K562 (cell line): ENCODE data around the gene CARM1. TPM values are rescaled to one million over a fixed set of nuclear protein-coding genes. Genes with fewer than 3 reads are reported as not detected.

Experiments
- ATAC-seq: fragments of 200-7000 bp; cut with Tn5 transposase; 3 replicates; pipeline ENCODE4 v1.9.1; 2020; ENCODE audit warnings: moderate library complexity
- BruUV-seq: library from RNA; stranded (reverse); fragments of 400-500 nt; replicated peaks from 2 replicates; lab custom pipeline; 2021; lab: Mats Ljungman, UMichigan
- CTCF ChIA-PET: fragments of 300-600 bp; formaldehyde crosslinking; extraction: SDS; loops from one replicate; lab custom pipeline; 2021; ENCODE audit warnings: low intra/inter-chr PET ratio; lab: Yijun Ruan, JAX
- POLR2A ChIA-PET: fragments of 300-600, 350-650 bp; sonication (Branson Sonifier 250); formaldehyde crosslinking; extraction: SDS; loops from one replicate; lab custom pipeline; 2021; ENCODE audit warnings: antibody characterized with exemption, inconsistent platforms; lab: Yijun Ruan, JAX
- DNase-seq, 4 experiments: peaks; one replicate each; pipeline versions ENCODE4 v3.0.0 to v3.0.0-alpha.2; 2011 to 2018; ENCODE audit warnings: low spot score in 3 of 4, mixed read lengths in 3 of 4; ENCODE audit errors: extremely low read depth in 1 of 4
- FAIRE-seq: peaks from 2 replicates; lab custom pipeline; 2011; peaks lifted over from hg19 to GRCh38; lab: Jason Lieb, UNC
- H2AFZ ChIP-seq: 2 replicates; pipeline ENCODE4 v1.6.0; 2011; ENCODE audit warnings: low read depth, low read length, control low read depth, inconsistent platforms
- H3K27ac ChIP-seq: fragments of 200-600 bp; 3 replicates; pipeline ENCODE4 v1.8.0; 2011; ENCODE audit warnings: low read depth, mild to moderate bottlenecking, control low read depth, inconsistent platforms, low read length, moderate library complexity, mixed read lengths; ENCODE audit errors: extremely low read depth
- H3K27me3 ChIP-seq, 2 experiments: fragments of 300-600 bp in 1 of 2; 2 replicates in 1 of 2; 3 replicates in 1 of 2; pipeline versions ENCODE4 v1.6.0 to v1.8.0; 2011; ENCODE audit warnings: inconsistent platforms in 2 of 2, low read length in 2 of 2, mild to moderate bottlenecking in 1 of 2, mixed read lengths in 1 of 2, moderate library complexity in 1 of 2; ENCODE audit not compliant: control insufficient read depth in 2 of 2, insufficient read depth in 2 of 2
- H3K36me3 ChIP-seq: fragments of 300-600 bp; 3 replicates; pipeline ENCODE4 v1.8.0; 2011; ENCODE audit warnings: mild to moderate bottlenecking, low read length, inconsistent platforms; ENCODE audit not compliant: control insufficient read depth, insufficient read depth
- H3K4me1 ChIP-seq, 2 experiments: fragments of 200-600 bp in 1 of 2; replicated peaks in 1 of 2; 2 replicates in 1 of 2; 3 replicates in 1 of 2; pipeline versions ENCODE4 v1.5.1 to v1.8.0; 2011; ENCODE audit warnings: inconsistent platforms in 2 of 2, low read length in 2 of 2, mild to moderate bottlenecking in 1 of 2, mixed read lengths in 1 of 2, moderate library complexity in 1 of 2; ENCODE audit not compliant: control insufficient read depth in 2 of 2, insufficient read depth in 2 of 2
- H3K4me2 ChIP-seq: 2 replicates; pipeline ENCODE4 v1.6.1; 2011; ENCODE audit warnings: low read length, control low read depth, inconsistent platforms, mixed read lengths; ENCODE audit not compliant: insufficient read depth
- H3K4me3 ChIP-seq: fragments of 200-600 bp; sonication (generic), shearing (Covaris generic); 2 replicates; pipeline ENCODE4 v1.5.1; 2016; ENCODE audit warnings: control low read depth, inconsistent platforms
- H3K79me2 ChIP-seq: fragments of 200-600 bp; 3 replicates; pipeline ENCODE4 v1.8.0; 2011; ENCODE audit warnings: low read length, inconsistent platforms; ENCODE audit not compliant: control insufficient read depth, insufficient read depth
- H3K9ac ChIP-seq, 2 experiments: 2 replicates each; pipeline versions ENCODE4 v1.6.0 to v1.6.1; 2011; ENCODE audit warnings: low read depth in 2 of 2, low read length in 2 of 2, control low read depth in 1 of 2, inconsistent platforms in 1 of 2, mild to moderate bottlenecking in 1 of 2, mixed read lengths in 1 of 2; ENCODE audit not compliant: insufficient read depth in 1 of 2
- H3K9me1 ChIP-seq: one replicate; pipeline ENCODE4 v1.6.0; 2011; ENCODE audit warnings: inconsistent platforms, mild to moderate bottlenecking, low read length, moderate library complexity; ENCODE audit not compliant: control insufficient read depth, insufficient read depth
- H3K9me3 ChIP-seq: replicated peaks from 2 replicates; pipeline ENCODE4 v1.5.1; 2011; ENCODE audit warnings: low read depth, low read length, inconsistent platforms; ENCODE audit not compliant: control insufficient read depth, insufficient read depth
- H4K20me1 ChIP-seq: replicated peaks from 2 replicates; pipeline ENCODE4 v1.6.1; 2011; ENCODE audit warnings: low read length, inconsistent platforms, mixed read lengths; ENCODE audit not compliant: control insufficient read depth, insufficient read depth
- CHD2 ChIP-seq: IDR thresholded peaks from 2 replicates; pipeline ENCODE4 v1.6.1; 2011; ENCODE audit warnings: low read depth, low read length
- CREB5 ChIP-seq: fragments of 250-450 bp; sonication (Bioruptor Pico); IDR thresholded peaks from 2 replicates; pipeline ENCODE4 v1.5.0; 2020; ENCODE audit warnings: mild to moderate bottlenecking
- CTCFL ChIP-seq: IDR thresholded peaks from 2 replicates; pipeline ENCODE4 v1.6.1; 2011; ENCODE audit warnings: borderline replicate concordance, low read depth, mild to moderate bottlenecking, moderate library complexity, low read length; ENCODE audit not compliant: insufficient read depth, poor library complexity, severe bottlenecking
- PKNOX1 ChIP-seq: fragments of 450-650 bp; IDR thresholded peaks from 2 replicates; pipeline ENCODE4 v1.6.1; 2016
- SPI1 ChIP-seq: IDR thresholded peaks from 2 replicates; pipeline ENCODE4 v1.6.1; 2011; ENCODE audit warnings: low read depth, low read length, control low read depth, borderline replicate concordance
- TARDBP ChIP-seq: fragments of 450-650 bp; IDR thresholded peaks from 2 replicates; pipeline ENCODE4 v1.6.1; 2016
- TSHZ1 ChIP-seq: fragments of 250-450 bp; sonication (Bioruptor Pico); IDR thresholded peaks from 2 replicates; pipeline ENCODE4 v1.4.0; 2020; ENCODE audit warnings: mild to moderate bottlenecking, moderate library complexity
- ZC3H8 ChIP-seq: fragments of 450-650 bp; IDR thresholded peaks from 2 replicates; pipeline ENCODE4 v1.6.1; 2017
- ZFP30 ChIP-seq: fragments of 250-450 bp; sonication (Bioruptor Pico); IDR thresholded peaks from 2 replicates; pipeline ENCODE4 v1.8.0; 2022; ENCODE audit warnings: moderate library complexity, mild to moderate bottlenecking, inconsistent platforms, borderline replicate concordance
- ZFP36 ChIP-seq: fragments of 150-350 bp; IDR thresholded peaks from 2 replicates; pipeline ENCODE4 v1.6.1; 2018; ENCODE audit warnings: low read length, low read depth; ENCODE audit not compliant: partially characterized antibody
- WGBS: fragments of 100-300 bp; shearing (Covaris generic); methylation state at CpG from one replicate; pipeline ENCODE4 v1.1.6; 2016; ENCODE audit warnings: low coverage, mixed read lengths; ENCODE audit not compliant: insufficient coverage; ENCODE audit errors: missing lambda C conversion rate; 5-methylcytosine and 5-hydroxymethylcytosine counted together
- in situ Hi-C: fragments of 300-500 bp; cut with MboI; formaldehyde crosslinking; loops from 4 replicates; pipeline ENCODE4 v1.15.0; 2018; ENCODE audit warnings: inconsistent platforms, mixed read lengths
- intact Hi-C: fragments of 100-400 bp; cut with micrococcal nuclease; formaldehyde crosslinking; loops from 2 replicates; pipeline ENCODE4 v1.14.2; 2022
- polyA plus RNA-seq, 8 experiments: library from polyadenylated mRNA; depleted of rRNA in 4 of 8; stranded (reverse) in 5 of 8; unstranded in 3 of 8; fragments of >200 nt; fragmentation: Nextera tagmentation in 2 of 8; fragmentation: Illumina TruSeq in 1 of 8; extraction: Ambion mirVana in 2 of 8; extraction: Trizol in 1 of 8; gene quantifications; 2 replicates each; pipeline versions ENCODE4 v1.2.1 to v1.2.3, GENCODE V29; 2011 to 2014; ENCODE audit warnings: inconsistent platforms in 1 of 8, missing spikeins in 1 of 8
- total RNA-seq, 7 experiments: library from RNA; depleted of rRNA in 6 of 7; stranded (reverse); fragments of >200 nt in 6 of 7; fragmentation: Illumina TruSeq in 2 of 7; extraction: Trizol in 2 of 7; gene quantifications; 2 replicates each; pipeline versions ENCODE4 v1.2.1 to v1.2.3, GENCODE V29; 2011 to 2021; ENCODE audit warnings: low replicate concordance in 1 of 7

CARM1 gene
- total and polyA plus RNA-seq, 9 of the 15 experiments (the other 6 are each of a cell fraction or from before 2014, with no cell fraction given): 0.36 to 86.0 (median 29.7) TPM

- Histone ChIP-seq H3K27me3 (no peaks in the 10 kb centered on the region), H3K27ac (no peak overlapping the region), H3K79me2 (no peaks in the 10 kb centered on the region), H3K9me1 (no peaks in the 10 kb centered on the region), H3K4me1 (peaks cover 13 to 19% of the 10 kb centered on the region in 2 experiments; a peak in 4 of 5 replicates), H4K20me1 (no peaks in the 10 kb centered on the region), H3K4me3 (no peak overlapping the region), H2AFZ (peak overlapping the region; percentile 60), H3K4me2 (0 out of 2 replicates have a peak overlapping the region, but pooled peaks have one; percentile 6), H3K36me3 (no peaks in the 10 kb centered on the region), H3K9me3 (peaks cover 5% of the 10 kb centered on the region), H3K9ac (no peak overlapping the region)
- BruUV-seq: no TSS peak
- DNase-seq (peak in 2 of 4 experiments; percentile 2 to 41), FAIRE-seq (no peak), ATAC-seq (peak; percentile 63)
- ChIA-PET POLR2A (interaction anchor here (1.0 to 1.2 kb wide), 3 partner anchors 12 to 21 kb away, joined by 3 to 5 read pairs (median 3); no protein-coding TSS in a partner anchor), CTCF (no interaction called here)
- in situ Hi-C loops (no loop called here), intact Hi-C loops (no loop called here)
- 54% methylated on average over 7 of the region's 7 CpGs for WGBS
- TF ChIP-seq ZC3H8 (no peak), ZFP36 (peak; percentile 35), CHD2 (no peak), TARDBP (no peak), SPI1 (0 out of 2 replicates have a peak, but pooled peaks have one; percentile 52), CREB5 (no peak), ZFP30 (no peak), TSHZ1 (CRISPR knock-in tag) (no peak), CTCFL (no peak), PKNOX1 (peak; percentile 90)
Measured at GRCh38 chr19:10842788-10843187, 28.6 kb upstream of the CARM1 start.
